Upper lobe of left lung (tissue), 6 donors: ENCODE measurements around the gene MSI2. TPM values are rescaled to one million over a fixed set of nuclear protein-coding genes. Genes with fewer than 3 reads are reported as not detected.

ENCODE experiments used
- ATAC-seq, 2 donors: fragments of 200-7000 bp; cut with Tn5 transposase; one replicate each; pipeline ENCODE4 v1.9.1; 2022; ENCODE audit warnings: mild to moderate bottlenecking in 2 of 2, moderate library complexity in 2 of 2; ENCODE audit not compliant: low FRiP score in 2 of 2
- DNase-seq, 2 donors: peaks; one replicate each; pipeline ENCODE4 v3.0.0-alpha.2; 2019 to 2020
- H3K27ac ChIP-seq, 4 donors: fragments of 200-600 bp; sonication (generic); one replicate each; pipeline ENCODE4 v1.5.1; 2016 to 2019
- H3K27me3 ChIP-seq, 4 donors: fragments of 200-600 bp; sonication (generic); one replicate each; pipeline ENCODE4 v1.5.1; 2017 to 2019
- H3K36me3 ChIP-seq, 4 donors: fragments of 200-600 bp; sonication (generic); one replicate each; pipeline ENCODE4 v1.5.1; 2016 to 2019
- H3K4me1 ChIP-seq, 4 donors: fragments of 200-600 bp; sonication (generic); one replicate each; pipeline ENCODE4 v1.5.1; 2018 to 2019
- H3K4me3 ChIP-seq, 4 donors: fragments of 200-600 bp; sonication (generic); one replicate each; pipeline ENCODE4 v1.5.1; 2017 to 2019; ENCODE audit warnings: mild to moderate bottlenecking in 2 of 4, moderate library complexity in 1 of 4
- H3K9me3 ChIP-seq, 4 donors: fragments of 200-600 bp; sonication (generic); one replicate each; pipeline ENCODE4 v1.5.1; 2018 to 2019
- CTCF ChIP-seq, 6 experiments: fragments of 450-650 bp in 4 of 6; fragments of 200-600 bp in 2 of 6; sonication (generic) in 2 of 6; IDR thresholded peaks; one replicate each; pipeline ENCODE4 v1.5.1; 2016 to 2019; ENCODE audit warnings: antibody characterized with exemption in 6 of 6
- EP300 ChIP-seq, 4 donors: sonication (generic); formaldehyde crosslinking; IDR thresholded peaks; one replicate each; pipeline ENCODE4 v1.5.1; 2017; ENCODE audit warnings: antibody characterized with exemption in 4 of 4, control low read depth in 2 of 4
- POLR2A ChIP-seq, 4 donors: fragments of 450-650 bp; IDR thresholded peaks; one replicate each; pipeline ENCODE4 v1.5.1; 2016 to 2017; ENCODE audit warnings: antibody characterized with exemption in 4 of 4, mild to moderate bottlenecking in 2 of 4
- POLR2AphosphoS5 ChIP-seq, 2 donors: sonication (generic); formaldehyde crosslinking; IDR thresholded peaks; one replicate each; pipeline ENCODE4 v1.5.1; 2017; ENCODE audit warnings: antibody characterized with exemption in 2 of 2
- WGBS, 2 donors: methylation state at CpG; one replicate each; pipeline ENCODE4 v1.1.5; 2017 to 2018; 5-methylcytosine and 5-hydroxymethylcytosine counted together
- total RNA-seq, 6 donors: library from RNA; depleted of rRNA in 4 of 6; stranded (reverse); fragments of >200 nt in 4 of 6; gene quantifications; one replicate each; pipeline versions ENCODE4 v1.1.0 to v1.2.1, GENCODE V29; 2016 to 2021
- donor health status: DM: no; HTN: no; CAD: no; lungs with moderate emphysema.
- donor health status: DM: no; HTN: yes; CAD: no; lungs with severe emphysema.

MSI2 gene
- total RNA-seq, 6 donors from 2014 or later: 20.1 to 44.0 (median 32.2) TPM

GRCh38 chr17:57541472-57542394 lies 285.4 kb downstream of the MSI2 start:
- Histone ChIP-seq H3K27me3 (no peaks in the 10 kb centered on the region), H3K4me1 (peaks cover 0 to 15% (median 7%) of the 10 kb centered on the region in 4 donors), H3K36me3 (no peaks in the 10 kb centered on the region), H3K9me3 (no peaks in the 10 kb centered on the region), H3K4me3 (no peak overlapping the region), H3K27ac (no peak overlapping the region)
- ATAC-seq (peak in 1 of 2 donors; percentile 89), DNase-seq (no peak)
- no peak for TF ChIP-seq EP300 (IDR thresholded peaks at IDR 0.05)
- no peak for TF ChIP-seq POLR2A (IDR thresholded peaks at IDR 0.05)
- WGBS, 2 donors: 88 to 93% methylated on average over 17 of the region's 17 CpGs

GRCh38 chr17:57542510-57542909 lies 286.2 kb downstream of the MSI2 start:
- WGBS, 2 donors: 81 to 97% methylated on average over 4 of the region's 4 CpGs
- Histone ChIP-seq H3K9me3 (no peaks in the 10 kb centered on the region), H3K4me1 (peaks cover 0 to 9% (median 2%) of the 10 kb centered on the region in 4 donors), H3K36me3 (no peaks in the 10 kb centered on the region), H3K4me3 (no peak overlapping the region), H3K27me3 (no peaks in the 10 kb centered on the region), H3K27ac (no peak overlapping the region)
- DNase-seq (no peak), ATAC-seq (no peak)
- TF ChIP-seq CTCF (IDR thresholded peaks at IDR 0.05) (no peak), POLR2A (IDR thresholded peaks at IDR 0.05) (no peak), EP300 (IDR thresholded peaks at IDR 0.05) (no peak)

GRCh38 chr17:57543230-57543629 lies 286.9 kb downstream of the MSI2 start:
- H3K27me3 ChIP-seq: no peaks in the 10 kb centered on the region
- peaks cover 0 to 6% (median under 1%) of the 10 kb centered on the region in 4 donors for H3K4me1 ChIP-seq
- no peaks in the 10 kb centered on the region for H3K36me3 ChIP-seq
- no peak for DNase-seq
- TF ChIP-seq POLR2AphosphoS5 (IDR thresholded peaks at IDR 0.05) (no peak), CTCF (IDR thresholded peaks at IDR 0.05) (no peak), POLR2A (IDR thresholded peaks at IDR 0.05) (no peak), EP300 (IDR thresholded peaks at IDR 0.05) (no peak)
- H3K9me3 ChIP-seq: no peaks in the 10 kb centered on the region
- no peak overlapping the region for H3K27ac ChIP-seq
- ATAC-seq: no peak
- no peak overlapping the region for H3K4me3 ChIP-seq
- 95% methylated on average over 4 of the region's 4 CpGs for WGBS, 2 donors

- no peak overlapping the region for H3K4me3 ChIP-seq
- H3K9me3 ChIP-seq: no peaks in the 10 kb centered on the region
- no peak for DNase-seq
- no peaks in the 10 kb centered on the region for H3K36me3 ChIP-seq
- H3K27ac ChIP-seq: no peak overlapping the region
- 86 to 88% methylated on average over 5 of the region's 5 CpGs for WGBS, 2 donors
- H3K27me3 ChIP-seq: no peaks in the 10 kb centered on the region
- TF ChIP-seq POLR2AphosphoS5 (IDR thresholded peaks at IDR 0.05): no peak
- TF ChIP-seq POLR2A (IDR thresholded peaks at IDR 0.05): no peak
- TF ChIP-seq CTCF (IDR thresholded peaks at IDR 0.05): no peak
- no peak for TF ChIP-seq EP300 (IDR thresholded peaks at IDR 0.05)
- no peak for ATAC-seq
- H3K4me1 ChIP-seq: peaks cover 0 to 5% (median 0%) of the 10 kb centered on the region in 4 donors
Measured at GRCh38 chr17:57544401-57544800, 288.1 kb downstream of the MSI2 start.

- H3K27me3 ChIP-seq: no peaks in the 10 kb centered on the region
- H3K36me3 ChIP-seq: no peaks in the 10 kb centered on the region
- no peak for TF ChIP-seq POLR2A (IDR thresholded peaks at IDR 0.05)
- no peak for TF ChIP-seq POLR2AphosphoS5 (IDR thresholded peaks at IDR 0.05)
- TF ChIP-seq CTCF (IDR thresholded peaks at IDR 0.05): no peak
- no peak for TF ChIP-seq EP300 (IDR thresholded peaks at IDR 0.05)
- peaks cover 0 to 5% (median 0%) of the 10 kb centered on the region in 4 donors for H3K4me1 ChIP-seq
- ATAC-seq: no peak
- no peak overlapping the region for H3K27ac ChIP-seq
- H3K9me3 ChIP-seq: no peaks in the 10 kb centered on the region
- no peak overlapping the region for H3K4me3 ChIP-seq
- WGBS, 2 donors: 73 to 76% methylated on average over 7 of the region's 7 CpGs
- DNase-seq: no peak
Measured at GRCh38 chr17:57544834-57545463, 288.6 kb downstream of the MSI2 start.
